Gastrocnemius medialis (tissue), 4 donors: ENCODE data around the gene BUB1B.

Source experiments
- POLR2A ChIP-seq, 2 donors: fragments of 450-650 bp; IDR thresholded peaks; one replicate each; pipeline ENCODE4 v1.6.1; 2017; ENCODE audit warnings: antibody characterized with exemption in 2 of 2, mild to moderate bottlenecking in 2 of 2, moderate library complexity in 2 of 2
- TF ChIP-seq, protein P1 (sequence below), 5 experiments: fragments of 450-650 bp in 3 of 5; fragments of 200-600 bp in 2 of 5; sonication (generic) in 2 of 5; IDR thresholded peaks in 4 of 5; conservative IDR thresholded peaks in 1 of 5; 1 replicate in 4 of 5; 2 replicates in 1 of 5; pipeline ENCODE4 v1.5.1; 2016 to 2019; ENCODE audit warnings: antibody characterized with exemption in 5 of 5, mild to moderate bottlenecking in 3 of 5, moderate library complexity in 3 of 5

DNA sequence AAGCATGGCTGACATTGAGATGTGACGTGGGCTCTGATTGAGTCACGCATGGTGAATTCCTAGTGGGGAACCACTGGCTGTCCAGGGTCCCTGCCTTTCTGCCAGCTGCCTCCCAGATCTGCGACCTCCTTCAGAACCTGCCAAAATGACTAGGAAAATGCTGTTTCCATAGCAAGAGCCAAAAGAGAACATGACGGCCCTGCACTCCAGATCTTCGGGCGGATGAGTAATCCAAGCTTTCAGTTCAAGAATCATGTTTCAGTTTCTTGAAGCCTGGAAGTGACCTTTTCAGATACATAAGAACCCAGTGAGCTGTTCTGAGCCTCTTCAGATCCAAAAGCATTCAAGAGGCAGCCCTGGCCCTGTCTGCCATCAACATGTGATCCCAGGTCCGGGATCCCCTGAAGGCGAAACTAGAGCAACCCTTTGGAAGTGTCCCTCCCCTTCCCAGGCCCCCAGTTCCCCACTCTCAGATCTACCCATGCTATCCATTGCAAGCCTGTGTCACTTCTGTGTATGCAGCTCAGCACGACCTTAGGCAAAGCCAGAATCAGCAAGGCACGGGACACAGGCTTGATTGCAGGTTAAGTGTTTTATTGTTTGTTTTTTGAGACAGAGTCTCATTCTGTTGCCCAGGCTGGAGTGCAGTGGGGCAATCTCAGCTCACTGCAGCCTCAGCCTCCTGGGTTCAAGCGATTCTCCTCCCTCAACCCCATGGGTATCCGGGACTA is 102.3 kb downstream of the BUB1B start:
- TF ChIP-seq POLR2A (IDR thresholded peaks at IDR 0.05), result no peak
- TF ChIP-seq, protein P1, sequence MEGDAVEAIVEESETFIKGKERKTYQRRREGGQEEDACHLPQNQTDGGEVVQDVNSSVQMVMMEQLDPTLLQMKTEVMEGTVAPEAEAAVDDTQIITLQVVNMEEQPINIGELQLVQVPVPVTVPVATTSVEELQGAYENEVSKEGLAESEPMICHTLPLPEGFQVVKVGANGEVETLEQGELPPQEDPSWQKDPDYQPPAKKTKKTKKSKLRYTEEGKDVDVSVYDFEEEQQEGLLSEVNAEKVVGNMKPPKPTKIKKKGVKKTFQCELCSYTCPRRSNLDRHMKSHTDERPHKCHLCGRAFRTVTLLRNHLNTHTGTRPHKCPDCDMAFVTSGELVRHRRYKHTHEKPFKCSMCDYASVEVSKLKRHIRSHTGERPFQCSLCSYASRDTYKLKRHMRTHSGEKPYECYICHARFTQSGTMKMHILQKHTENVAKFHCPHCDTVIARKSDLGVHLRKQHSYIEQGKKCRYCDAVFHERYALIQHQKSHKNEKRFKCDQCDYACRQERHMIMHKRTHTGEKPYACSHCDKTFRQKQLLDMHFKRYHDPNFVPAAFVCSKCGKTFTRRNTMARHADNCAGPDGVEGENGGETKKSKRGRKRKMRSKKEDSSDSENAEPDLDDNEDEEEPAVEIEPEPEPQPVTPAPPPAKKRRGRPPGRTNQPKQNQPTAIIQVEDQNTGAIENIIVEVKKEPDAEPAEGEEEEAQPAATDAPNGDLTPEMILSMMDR (IDR thresholded peaks at IDR 0.05 in 4 of 5, conservative IDR thresholded peaks at IDR 0.05 in 1 of 5), result no peak
